ENCODE results near the gene CRHR2.

GRCh38 chr7:30671793-30672465 lies 10.3 kb downstream of the CRHR2 start:
- TF ChIP-seq CTCF (IDR thresholded peaks at IDR 0.05) (no peak), POLR2A (IDR thresholded peaks at IDR 0.05) (no peak)
